ENCODE measurements around the gene MDH1.

MDH1 gene

DNA sequence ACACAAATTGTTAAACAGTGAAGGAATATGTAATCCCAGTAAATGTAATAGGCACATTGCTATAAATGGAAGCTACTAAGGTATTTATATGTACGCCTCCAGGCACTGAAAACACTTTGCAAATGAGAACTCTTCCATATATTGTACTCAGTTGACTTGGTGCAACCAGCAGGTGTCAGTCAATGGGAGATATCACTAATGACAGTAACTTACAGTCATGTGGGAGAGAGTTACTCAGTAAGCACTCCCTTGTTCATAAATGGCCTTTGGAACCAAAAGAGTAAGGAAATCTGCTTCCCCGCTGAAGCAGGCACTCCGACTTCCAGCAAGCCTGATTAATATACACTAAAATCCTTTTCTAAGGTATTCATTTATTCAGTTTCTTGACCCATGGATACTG lies 5.9 kb downstream of the MDH1 start:
- Histone ChIP-seq H3K4me2 (ENCODE audit: low read length) (no peak overlapping the region), H3K36me3 (ENCODE audit: insufficient read depth, low read length) (peaks cover 66% of the 10 kb centered on the region), H3K9me2 (ENCODE audit: low read depth, low read length) (no peaks in the 10 kb centered on the region), H3F3A (ENCODE audit: insufficient read depth, low read length) (peaks cover 9% of the 10 kb centered on the region), H3K27me3 (ENCODE audit: insufficient read depth, low read length) (no peaks in the 10 kb centered on the region), H3K9ac (ENCODE audit: low read length) (no peak overlapping the region), H3K4me1 (ENCODE audit: insufficient read depth, low read length, severe bottlenecking) (peaks cover 25% of the 10 kb centered on the region), H3K27ac (ENCODE audit: low read depth, low read length, poor library complexity, severe bottlenecking) (no peak overlapping the region), H3K9me3 (ENCODE audit: low read length) (no peaks in the 10 kb centered on the region), H4K20me1 (ENCODE audit: insufficient read depth, low read length) (no peaks in the 10 kb centered on the region; the same call in 1 of the 2 replicates), H3K79me2 (ENCODE audit: insufficient read depth, low read length) (peaks cover 53% of the 10 kb centered on the region), H2AFZ (ENCODE audit: low read length) (no peak overlapping the region), H3K4me3 (ENCODE audit: low read depth, low read length, poor library complexity, severe bottlenecking) (no peak overlapping the region)
- TF ChIP-seq EZH2 (IDR thresholded peaks at IDR 0.05; ENCODE audit: borderline replicate concordance, low read length) (no peak), CTCF (IDR thresholded peaks at IDR 0.05; ENCODE audit: low read length) (peak; percentile 17; the same call in 1 of the 2 replicates)

DNA sequence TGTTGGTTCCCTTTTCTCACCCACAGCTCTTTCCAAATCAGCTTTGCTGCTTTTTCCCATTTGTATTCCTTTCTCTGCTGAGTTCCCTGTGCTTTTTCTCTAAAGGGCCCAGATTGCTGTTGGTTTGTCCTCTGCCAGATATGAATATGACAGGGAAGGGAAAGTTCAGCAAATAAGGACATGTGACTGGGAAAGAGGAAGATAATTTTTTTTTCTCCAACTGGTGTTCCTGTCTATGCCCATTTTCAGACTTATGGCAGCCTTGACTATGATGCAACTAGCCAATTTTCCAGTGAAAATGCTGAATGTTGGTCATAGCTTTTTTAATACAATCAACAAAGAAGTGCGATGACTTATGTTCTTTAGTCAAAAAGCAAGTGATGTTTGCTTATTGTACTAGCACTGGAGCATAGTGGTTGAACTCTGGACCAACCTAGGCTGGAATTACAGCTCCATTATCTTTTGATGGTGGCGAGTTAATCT lies 7.7 kb downstream of the MDH1 start:
- Histone ChIP-seq H3K4me1 (ENCODE audit: insufficient read depth, low read length, severe bottlenecking) (peaks cover 8% of the 10 kb centered on the region), H3K79me2 (ENCODE audit: insufficient read depth, low read length) (peaks cover 39% of the 10 kb centered on the region), H3K9ac (ENCODE audit: low read length) (no peak overlapping the region), H2AFZ (ENCODE audit: low read length) (no peak overlapping the region), H3K36me3 (ENCODE audit: insufficient read depth, low read length) (peaks cover 80% of the 10 kb centered on the region), H3K9me3 (ENCODE audit: low read length) (no peaks in the 10 kb centered on the region), H3F3A (ENCODE audit: insufficient read depth, low read length) (no peaks in the 10 kb centered on the region), H3K4me2 (ENCODE audit: low read length) (no peak overlapping the region), H3K9me2 (ENCODE audit: low read depth, low read length) (no peaks in the 10 kb centered on the region), H3K27me3 (ENCODE audit: insufficient read depth, low read length) (no peaks in the 10 kb centered on the region), H3K4me3 (ENCODE audit: low read depth, low read length, poor library complexity, severe bottlenecking) (no peak overlapping the region), H3K27ac (ENCODE audit: low read depth, low read length, poor library complexity, severe bottlenecking) (no peak overlapping the region), H4K20me1 (ENCODE audit: insufficient read depth, low read length) (no peaks in the 10 kb centered on the region)
- no peak for TF ChIP-seq CTCF (IDR thresholded peaks at IDR 0.05; ENCODE audit: low read length)
- no peak for TF ChIP-seq EZH2 (IDR thresholded peaks at IDR 0.05; ENCODE audit: borderline replicate concordance, low read length)

- H2AFZ ChIP-seq (ENCODE audit: low read length) = no peak overlapping the region
- no peaks in the 10 kb centered on the region for H3K27me3 ChIP-seq (ENCODE audit: insufficient read depth, low read length)
- no peak overlapping the region for H3K27ac ChIP-seq (ENCODE audit: low read depth, low read length, poor library complexity, severe bottlenecking)
- no peak overlapping the region for H3K9ac ChIP-seq (ENCODE audit: low read length)
- no peak for TF ChIP-seq CTCF (IDR thresholded peaks at IDR 0.05; ENCODE audit: low read length)
- no peak for TF ChIP-seq EZH2 (IDR thresholded peaks at IDR 0.05; ENCODE audit: borderline replicate concordance, low read length)
- H3K9me2 ChIP-seq (ENCODE audit: low read depth, low read length) = no peaks in the 10 kb centered on the region
- H3K9me3 ChIP-seq (ENCODE audit: low read length) = no peaks in the 10 kb centered on the region
- H3K4me2 ChIP-seq (ENCODE audit: low read length) = no peak overlapping the region
- H3K79me2 ChIP-seq (ENCODE audit: insufficient read depth, low read length) = peaks cover 13% of the 10 kb centered on the region
- no peaks in the 10 kb centered on the region for H3K4me1 ChIP-seq (ENCODE audit: insufficient read depth, low read length, severe bottlenecking)
- H3F3A ChIP-seq (ENCODE audit: insufficient read depth, low read length) = no peaks in the 10 kb centered on the region
- H3K36me3 ChIP-seq (ENCODE audit: insufficient read depth, low read length) = peaks cover 89% of the 10 kb centered on the region
- no peak overlapping the region for H3K4me3 ChIP-seq (ENCODE audit: low read depth, low read length, poor library complexity, severe bottlenecking)
- H4K20me1 ChIP-seq (ENCODE audit: insufficient read depth, low read length) = no peaks in the 10 kb centered on the region
Measured at GRCh38 chr2:63598981-63599380, 10.2 kb downstream of the MDH1 start.

Measured in OCI-LY1 (cell line).